GM12872 (cell line): ENCODE results near the gene IMMP2L.

Source experiments
- CTCF ChIP-seq: IDR thresholded peaks from 3 replicates; pipeline ENCODE4 v1.5.1; 2011; ENCODE audit warnings: low read depth, mild to moderate bottlenecking, low read length, moderate library complexity; ENCODE audit not compliant: insufficient read depth

Gene IMMP2L

DNA sequence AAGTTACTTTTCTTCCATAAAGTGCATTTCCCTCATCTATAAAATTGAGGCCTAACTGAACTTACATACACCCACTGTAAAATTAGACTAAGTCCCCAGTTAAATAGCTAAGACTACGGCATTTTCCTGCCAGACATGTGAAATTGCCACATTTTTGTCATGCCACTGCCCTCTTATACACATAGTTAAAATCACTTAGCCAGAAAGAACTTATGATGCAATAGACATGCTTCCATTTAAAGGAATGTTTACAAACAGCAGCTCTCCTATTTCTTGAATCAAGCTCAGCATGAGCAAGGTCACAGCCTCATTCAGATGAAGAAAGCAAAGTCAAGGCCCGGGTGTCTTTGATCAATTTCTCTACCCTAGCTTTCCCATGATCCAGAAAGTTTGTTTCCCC lies 295.7 kb downstream of the IMMP2L start:
- no peak for TF ChIP-seq CTCF

- no peak for TF ChIP-seq CTCF
Measured at GRCh38 chr7:111265394-111265793, 296.9 kb downstream of the IMMP2L start.

GRCh38 chr7:111264981-111265380 lies 297.3 kb downstream of the IMMP2L start:
- TF ChIP-seq CTCF: no peak

GRCh38 chr7:111264111-111264868 lies 298.0 kb downstream of the IMMP2L start:
- no peak for TF ChIP-seq CTCF

DNA sequence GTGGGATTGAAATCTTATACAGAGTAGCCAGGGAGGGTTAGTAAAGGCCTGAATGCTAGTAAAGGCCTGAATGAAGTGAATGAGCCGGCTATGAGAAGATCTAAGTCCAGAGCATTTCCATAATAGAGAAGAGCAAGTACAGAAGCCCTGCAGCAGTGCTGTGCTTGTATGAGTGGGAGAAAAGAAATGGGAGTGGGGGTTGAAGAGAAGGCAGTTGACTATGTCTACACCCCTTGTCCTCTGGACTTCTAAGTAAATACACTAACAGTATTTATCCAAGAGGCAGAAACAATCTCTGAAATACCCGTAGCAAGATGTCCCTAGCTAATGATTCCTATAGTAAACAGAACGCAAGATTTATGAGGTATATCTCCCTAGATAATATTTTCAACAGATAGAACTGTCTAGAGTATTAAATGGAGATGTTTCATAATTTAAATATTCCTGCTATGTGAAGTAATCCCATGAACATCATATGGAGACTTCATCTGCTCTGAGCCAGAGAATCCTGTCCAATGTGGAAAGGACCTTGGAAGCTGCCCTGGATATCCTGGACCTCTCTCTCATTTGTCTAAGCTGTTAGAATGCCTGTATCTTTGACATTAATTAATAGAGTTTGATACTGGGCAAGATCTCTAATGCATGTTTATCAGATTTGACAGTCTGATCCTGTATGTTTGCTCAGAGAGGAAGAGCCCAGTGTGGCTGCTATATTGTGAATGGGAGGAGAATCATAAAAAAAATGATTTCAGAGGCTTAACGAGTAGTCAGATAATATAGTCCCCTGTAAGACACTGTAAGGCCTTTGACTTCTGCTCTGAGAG lies 299.8 kb downstream of the IMMP2L start:
- TF ChIP-seq CTCF: no peak

DNA sequence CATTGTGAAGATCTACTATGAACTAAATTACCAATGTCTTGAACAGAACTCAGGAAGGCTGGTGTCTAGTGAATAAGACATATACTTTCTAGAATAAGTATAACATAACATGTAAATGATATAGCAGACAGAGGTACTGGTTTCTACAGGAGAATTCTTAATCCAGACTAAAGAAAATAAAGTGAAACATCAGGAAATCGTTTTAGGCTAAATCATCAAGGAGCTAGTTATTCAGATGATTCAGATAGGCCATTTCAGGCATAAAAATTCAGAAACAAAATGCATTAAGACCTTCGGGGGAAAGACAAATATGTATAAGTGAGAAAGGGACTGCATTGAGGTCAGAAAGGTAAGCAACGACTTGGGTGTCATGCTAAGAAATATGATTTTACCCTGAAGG lies 300.8 kb downstream of the IMMP2L start:
- no peak for TF ChIP-seq CTCF

GRCh38 chr7:111259991-111260390 lies 302.3 kb downstream of the IMMP2L start:
- no peak for TF ChIP-seq CTCF
